CD4-positive, alpha-beta memory T cell (primary cell): Measurements from ENCODE around the gene UBL3. TPM values are rescaled to one million over a fixed set of nuclear protein-coding genes. Genes with fewer than 3 reads are reported as not detected.

Experiments
- CTCF ChIA-PET: fragments of 350-600 bp; sonication (Branson Sonifier 250); formaldehyde crosslinking; loops from one replicate; lab custom pipeline; 2021; ENCODE audit warnings: inconsistent platforms; ENCODE audit not compliant: partially characterized antibody; lab: Charles Lee
- POLR2A ChIA-PET: fragments of 350-600 bp; sonication (Branson Sonifier 250); formaldehyde crosslinking; loops from one replicate; lab custom pipeline; 2021; ENCODE audit not compliant: partially characterized antibody; lab: Charles Lee
- DNase-seq, 5 donors: peaks; one replicate each; pipeline versions ENCODE4 v3.0.0 to v3.0.0-alpha.2; 2020 to 2022; ENCODE audit warnings: mixed read lengths in 1 of 5
- H3K27ac ChIP-seq: one replicate; pipeline ENCODE4 v1.7.0; 2013; ENCODE audit warnings: low read depth, low read length
- H3K27me3 ChIP-seq: 2 replicates; pipeline ENCODE4 v1.7.0; 2013; ENCODE audit warnings: mild to moderate bottlenecking, low read length, moderate library complexity; ENCODE audit not compliant: insufficient read depth
- H3K36me3 ChIP-seq: 2 replicates; pipeline ENCODE4 v1.7.0; 2013; ENCODE audit warnings: mild to moderate bottlenecking, low read length, moderate library complexity; ENCODE audit not compliant: insufficient read depth
- H3K4me1 ChIP-seq: 2 replicates; pipeline ENCODE4 v1.7.0; 2013; ENCODE audit warnings: mild to moderate bottlenecking, low read length, moderate library complexity; ENCODE audit not compliant: insufficient read depth
- H3K4me3 ChIP-seq, 2 donors: one replicate each; pipeline ENCODE4 v1.7.0; 2013; ENCODE audit warnings: low read length in 2 of 2, mild to moderate bottlenecking in 1 of 2
- H3K9me3 ChIP-seq, 2 donors: one replicate each; pipeline ENCODE4 v1.7.0; 2013; ENCODE audit warnings: low read length in 2 of 2, control low read depth in 1 of 2; ENCODE audit not compliant: control insufficient read depth in 1 of 2
- H3K27ac Mint-ChIP-seq, 7 donors: one replicate each; pipeline ENCODE4 v1.8.0; 2020 to 2021; ENCODE audit warnings: mixed read lengths in 7 of 7, mild to moderate bottlenecking in 6 of 7, inconsistent platforms in 3 of 7, moderate library complexity in 3 of 7
- H3K27me3 Mint-ChIP-seq, 2 donors: one replicate each; pipeline ENCODE4 v1.8.0; 2020 to 2021; ENCODE audit warnings: mixed read lengths in 2 of 2
- H3K36me3 Mint-ChIP-seq, 2 donors: one replicate each; pipeline ENCODE4 v1.8.0; 2020 to 2021; ENCODE audit warnings: mixed read lengths in 2 of 2, inconsistent platforms in 1 of 2, mild to moderate bottlenecking in 1 of 2
- H3K4me1 Mint-ChIP-seq, 4 donors: one replicate each; pipeline ENCODE4 v1.8.0; 2020 to 2021; ENCODE audit warnings: mixed read lengths in 4 of 4, mild to moderate bottlenecking in 1 of 4
- H3K4me3 Mint-ChIP-seq, 8 donors: one replicate each; pipeline ENCODE4 v1.8.0; 2020 to 2021; ENCODE audit warnings: mixed read lengths in 8 of 8, mild to moderate bottlenecking in 7 of 8, moderate library complexity in 6 of 8, inconsistent platforms in 3 of 8
- H3K9me3 Mint-ChIP-seq, 8 donors: one replicate each; pipeline ENCODE4 v1.8.0; 2020 to 2021; ENCODE audit warnings: mixed read lengths in 8 of 8, mild to moderate bottlenecking in 5 of 8, inconsistent platforms in 3 of 8, moderate library complexity in 1 of 8
- intact Hi-C: fragments of 100-400 bp; cut with micrococcal nuclease; formaldehyde crosslinking; loops from one replicate; pipeline ENCODE4 v1.15.1; 2023
- polyA plus RNA-seq, 2 donors: library from polyadenylated mRNA; unstranded; fragments of 300-500 nt; fragmentation: Illumina TruSeq; gene quantifications; one replicate each; pipeline ENCODE4 v1.2.3, GENCODE V29; 2021
- total RNA-seq, 2 experiments: library from RNA; stranded (reverse); gene quantifications; one replicate each; pipeline ENCODE4 v1.2.3, GENCODE V29; 2021

Gene UBL3
- total and polyA plus RNA-seq, 4 experiments from 2014 or later, result 45.7 to 47.4 (median 46.6) TPM

- DNase-seq, result no peak
- intact Hi-C loops, result no loop called here
- no peaks in the 10 kb centered on the region for H3K4me1 Mint-ChIP-seq
- H3K27me3 ChIP-seq, result no peaks in the 10 kb centered on the region
- H3K9me3 ChIP-seq, result no peaks in the 10 kb centered on the region
- H3K4me3 ChIP-seq, result no peak overlapping the region
- no peaks in the 10 kb centered on the region for H3K4me1 ChIP-seq
- H3K36me3 ChIP-seq, result no peaks in the 10 kb centered on the region
- H3K27ac ChIP-seq, result no peak overlapping the region
- POLR2A ChIA-PET, result no interaction called here
- no peaks in the 10 kb centered on the region for H3K36me3 Mint-ChIP-seq
- H3K9me3 Mint-ChIP-seq, result peaks cover 0 to 2% (median 0%) of the 10 kb centered on the region in 8 donors
- no peak overlapping the region for H3K27ac Mint-ChIP-seq
- no peak overlapping the region for H3K4me3 Mint-ChIP-seq
- H3K27me3 Mint-ChIP-seq, result peaks cover 10 to 11% of the 10 kb centered on the region in 2 donors
- CTCF ChIA-PET, result no interaction called here
These were observed 100.8 kb downstream of the UBL3 start for GRCh38 chr13:29749401-29750182.

- H3K36me3 Mint-ChIP-seq, result no peaks in the 10 kb centered on the region
- H3K27ac ChIP-seq, result no peak overlapping the region
- POLR2A ChIA-PET, result no interaction called here
- intact Hi-C loops, result no loop called here
- no peaks in the 10 kb centered on the region for H3K36me3 ChIP-seq
- H3K27me3 Mint-ChIP-seq, result peaks cover 10 to 13% of the 10 kb centered on the region in 2 donors
- H3K9me3 Mint-ChIP-seq, result peaks cover 0 to 2% (median 0%) of the 10 kb centered on the region in 8 donors
- no peaks in the 10 kb centered on the region for H3K4me1 ChIP-seq
- DNase-seq, result no peak
- no peak overlapping the region for H3K4me3 ChIP-seq
- CTCF ChIA-PET, result no interaction called here
- H3K27ac Mint-ChIP-seq, result no peak overlapping the region
- H3K4me3 Mint-ChIP-seq, result no peak overlapping the region
- H3K4me1 Mint-ChIP-seq, result no peaks in the 10 kb centered on the region
- H3K27me3 ChIP-seq, result no peaks in the 10 kb centered on the region
- H3K9me3 ChIP-seq, result no peaks in the 10 kb centered on the region
These were observed 102.3 kb downstream of the UBL3 start for GRCh38 chr13:29748097-29748496.

DNA sequence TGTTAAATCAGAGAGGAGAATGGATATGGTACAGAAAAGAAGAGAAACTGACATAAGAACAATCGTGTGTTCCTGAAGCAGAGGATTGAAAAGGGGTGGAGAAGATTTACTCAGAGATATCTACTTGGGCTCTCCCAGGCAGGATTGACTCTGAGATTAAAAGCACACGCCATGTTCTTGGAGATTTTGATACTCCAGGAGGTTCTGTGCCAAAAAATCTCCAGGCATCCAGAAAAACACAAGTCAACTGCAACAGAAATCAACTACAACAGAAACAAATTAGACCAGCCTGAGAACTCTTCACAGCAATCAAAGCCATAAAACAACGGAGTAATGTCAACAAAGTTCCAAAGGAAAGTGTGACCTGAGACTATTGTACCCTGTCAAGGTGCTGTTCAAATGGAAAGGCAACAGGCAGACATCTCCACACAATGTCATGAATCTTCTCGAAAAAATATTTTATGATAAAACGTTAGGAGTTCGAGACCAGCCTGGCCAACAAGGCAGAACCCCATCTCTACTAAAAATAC lies 104.2 kb downstream of the UBL3 start:
- Histone ChIP-seq H3K27me3 (no peaks in the 10 kb centered on the region), H3K4me3 (no peak overlapping the region), H3K4me1 (no peaks in the 10 kb centered on the region), H3K9me3 (no peaks in the 10 kb centered on the region), H3K27ac (no peak overlapping the region), H3K36me3 (no peaks in the 10 kb centered on the region)
- no peak for DNase-seq
- Mint-ChIP-seq H3K4me1 (no peaks in the 10 kb centered on the region), H3K36me3 (no peaks in the 10 kb centered on the region), H3K4me3 (no peak overlapping the region), H3K27me3 (peaks cover 10% of the 10 kb centered on the region in 2 donors), H3K9me3 (peaks cover 0 to 2% (median 0%) of the 10 kb centered on the region in 8 donors), H3K27ac (no peak overlapping the region)
- intact Hi-C loops, result no loop called here
- CTCF ChIA-PET, result no interaction called here
- POLR2A ChIA-PET, result no interaction called here

- no peak overlapping the region for H3K27ac Mint-ChIP-seq
- Histone ChIP-seq H3K9me3 (no peaks in the 10 kb centered on the region), H3K36me3 (no peaks in the 10 kb centered on the region), H3K4me1 (no peaks in the 10 kb centered on the region), H3K27me3 (no peaks in the 10 kb centered on the region), H3K4me3 (no peak overlapping the region), H3K27ac (no peak overlapping the region)
- intact Hi-C loops, result no loop called here
- H3K36me3 Mint-ChIP-seq, result no peaks in the 10 kb centered on the region
- DNase-seq, result no peak
- no peaks in the 10 kb centered on the region for H3K4me1 Mint-ChIP-seq
- ChIA-PET CTCF (no interaction called here), POLR2A (no interaction called here)
- H3K27me3 Mint-ChIP-seq, result peaks cover 8 to 10% of the 10 kb centered on the region in 2 donors
- H3K9me3 Mint-ChIP-seq, result peaks cover 0 to 2% (median 0%) of the 10 kb centered on the region in 8 donors
- no peak overlapping the region for H3K4me3 Mint-ChIP-seq
These were observed 104.7 kb downstream of the UBL3 start for GRCh38 chr13:29745704-29746103.

DNA sequence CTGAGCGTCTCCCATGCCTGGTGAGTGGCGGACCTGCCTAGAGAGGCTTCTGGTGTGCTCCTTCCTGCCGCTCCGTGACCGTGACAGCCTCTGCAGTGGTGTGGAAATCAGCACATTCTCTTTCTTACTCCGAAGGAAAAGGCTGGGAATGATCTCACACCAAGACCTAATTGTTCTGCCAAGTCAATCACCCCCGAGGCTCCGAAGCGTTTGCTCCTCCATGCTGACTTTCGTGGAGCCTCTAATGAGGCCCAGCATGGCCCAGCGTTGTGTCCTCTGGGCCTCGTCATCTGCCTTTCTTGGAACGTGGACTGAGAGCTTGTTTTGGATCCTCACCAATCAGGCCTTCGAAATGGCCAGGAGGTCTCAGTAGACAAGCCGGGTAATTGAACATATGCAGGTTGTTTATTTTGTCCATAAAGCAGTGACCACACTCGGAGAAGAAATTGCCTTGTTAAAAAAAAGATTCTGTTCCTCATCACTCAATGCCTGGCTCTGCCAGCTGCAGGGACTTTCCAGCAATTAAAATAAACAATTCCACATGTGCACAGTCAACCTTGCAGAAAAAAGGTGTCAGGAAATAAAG lies 107.1 kb downstream of the UBL3 start:
- intact Hi-C loops, result no loop called here
- H3K27me3 ChIP-seq, result no peaks in the 10 kb centered on the region
- Mint-ChIP-seq H3K27me3 (peaks cover 2 to 6% of the 10 kb centered on the region in 2 donors), H3K4me3 (no peak overlapping the region), H3K27ac (no peak overlapping the region), H3K9me3 (no peaks in the 10 kb centered on the region), H3K36me3 (no peaks in the 10 kb centered on the region), H3K4me1 (no peaks in the 10 kb centered on the region)
- H3K4me1 ChIP-seq, result no peaks in the 10 kb centered on the region
- DNase-seq, result no peak
- H3K9me3 ChIP-seq, result no peaks in the 10 kb centered on the region
- ChIA-PET CTCF (no interaction called here), POLR2A (no interaction called here)
- H3K36me3 ChIP-seq, result no peaks in the 10 kb centered on the region
- H3K27ac ChIP-seq, result no peak overlapping the region
- no peak overlapping the region for H3K4me3 ChIP-seq

GRCh38 chr13:29740961-29741360 lies 109.5 kb downstream of the UBL3 start:
- H3K36me3 ChIP-seq, result no peaks in the 10 kb centered on the region
- H3K27me3 Mint-ChIP-seq, result peaks cover 4 to 6% of the 10 kb centered on the region in 2 donors
- no peaks in the 10 kb centered on the region for H3K9me3 Mint-ChIP-seq
- no peak overlapping the region for H3K4me3 ChIP-seq
- no peaks in the 10 kb centered on the region for H3K27me3 ChIP-seq
- CTCF ChIA-PET, result no interaction called here
- no peak overlapping the region for H3K27ac ChIP-seq
- POLR2A ChIA-PET, result no interaction called here
- H3K4me1 ChIP-seq, result no peaks in the 10 kb centered on the region
- no peaks in the 10 kb centered on the region for H3K4me1 Mint-ChIP-seq
- no peak overlapping the region for H3K27ac Mint-ChIP-seq
- H3K36me3 Mint-ChIP-seq, result no peaks in the 10 kb centered on the region
- H3K4me3 Mint-ChIP-seq, result no peak overlapping the region
- H3K9me3 ChIP-seq, result no peaks in the 10 kb centered on the region
- no peak for DNase-seq
- intact Hi-C loops, result no loop called here

- Histone ChIP-seq H3K4me3 (no peak overlapping the region), H3K36me3 (no peaks in the 10 kb centered on the region), H3K4me1 (no peaks in the 10 kb centered on the region), H3K27me3 (no peaks in the 10 kb centered on the region), H3K27ac (no peak overlapping the region), H3K9me3 (no peaks in the 10 kb centered on the region)
- Mint-ChIP-seq H3K9me3 (no peaks in the 10 kb centered on the region), H3K27ac (no peak overlapping the region), H3K4me3 (no peak overlapping the region), H3K36me3 (no peaks in the 10 kb centered on the region), H3K4me1 (peaks cover 0 to 4% (median 2%) of the 10 kb centered on the region in 4 donors), H3K27me3 (peaks cover 14 to 16% of the 10 kb centered on the region in 2 donors)
- no peak for DNase-seq
- intact Hi-C loops, result no loop called here
- POLR2A ChIA-PET, result no interaction called here
- CTCF ChIA-PET, result no interaction called here
These were observed 113.4 kb downstream of the UBL3 start for GRCh38 chr13:29737061-29737460.
